GM12873 (cell line): ENCODE measurements around the gene DMTF1.

Source experiments
- CTCF ChIP-seq: IDR thresholded peaks from 2 replicates; pipeline ENCODE4 v1.5.1; 2012; ENCODE audit warnings: low read depth, mild to moderate bottlenecking, moderate library complexity, low read length, control low read depth; ENCODE audit not compliant: insufficient read depth; ENCODE audit errors: missing control alignments

The DMTF1 gene

GRCh38 chr7:87219545-87220025 lies 67.3 kb downstream of the DMTF1 start, which contains the start of gene TMEM243:
TSS of gene TMEM243 (minus strand) at chr7:87219732. CDS start at chr7:87219503, 229 bp downstream.
- peak; percentile 33 for TF ChIP-seq CTCF

- TF ChIP-seq CTCF: no peak
Observed at GRCh38 chr7:87220026-87220733, 67.9 kb downstream of the DMTF1 start.

GRCh38 chr7:87220734-87221215 lies 68.5 kb downstream of the DMTF1 start:
- TF ChIP-seq CTCF: no peak

GRCh38 chr7:87223666-87224065 lies 71.4 kb downstream of the DMTF1 start:
- TF ChIP-seq CTCF: no peak

- no peak for TF ChIP-seq CTCF
Observed at GRCh38 chr7:87225696-87226095, 73.4 kb downstream of the DMTF1 start.

- TF ChIP-seq CTCF: no peak
Observed at GRCh38 chr7:87226495-87226894, 74.2 kb downstream of the DMTF1 start.

GRCh38 chr7:87231258-87231657 lies 79.0 kb downstream of the DMTF1 start:
- TF ChIP-seq CTCF: no peak
